Measurements from ENCODE around the gene SLC6A13.

The SLC6A13 gene

GRCh38 chr12:223841-224240, 38.8 kb downstream of the SLC6A13 start:
- Histone ChIP-seq H3K4me3 (replicated peaks; ENCODE audit: low read depth, low read length) (no peak overlapping the region), H3K36me3 (ENCODE audit: control insufficient read depth, insufficient read depth, low read length) (no peaks in the 10 kb centered on the region), H3K27me3 (replicated peaks; ENCODE audit: control insufficient read depth, insufficient read depth, low read length) (peaks cover 1% of the 10 kb centered on the region)
- no peak for TF ChIP-seq CTCF (IDR thresholded peaks at IDR 0.05; ENCODE audit: insufficient read depth, low read length, poor library complexity, severe bottlenecking)
- DNase-seq (ENCODE audit: extremely low read depth, insufficient read length), result no peak

- DNase-seq (ENCODE audit: extremely low read depth, insufficient read length), result no peak
- Histone ChIP-seq H3K4me3 (replicated peaks; ENCODE audit: low read depth, low read length) (no peak overlapping the region), H3K27me3 (replicated peaks; ENCODE audit: control insufficient read depth, insufficient read depth, low read length) (peaks cover 1% of the 10 kb centered on the region), H3K36me3 (ENCODE audit: control insufficient read depth, insufficient read depth, low read length) (no peaks in the 10 kb centered on the region)
- TF ChIP-seq CTCF (IDR thresholded peaks at IDR 0.05; ENCODE audit: insufficient read depth, low read length, poor library complexity, severe bottlenecking), result no peak
These were observed 40.9 kb downstream of the SLC6A13 start for GRCh38 chr12:221736-222135.

- TF ChIP-seq CTCF (IDR thresholded peaks at IDR 0.05; ENCODE audit: insufficient read depth, low read length, poor library complexity, severe bottlenecking), result no peak
- H3K36me3 ChIP-seq (ENCODE audit: control insufficient read depth, insufficient read depth, low read length), result no peaks in the 10 kb centered on the region
- DNase-seq (ENCODE audit: extremely low read depth, insufficient read length), result no peak
- H3K4me3 ChIP-seq (replicated peaks; ENCODE audit: low read depth, low read length), result no peak overlapping the region
- peaks cover 1% of the 10 kb centered on the region for H3K27me3 ChIP-seq (replicated peaks; ENCODE audit: control insufficient read depth, insufficient read depth, low read length)
These were observed 41.6 kb downstream of the SLC6A13 start for GRCh38 chr12:220946-221550.

GRCh38 chr12:220491-220890, 42.1 kb downstream of the SLC6A13 start:
- peaks cover 1% of the 10 kb centered on the region for H3K27me3 ChIP-seq (replicated peaks; ENCODE audit: control insufficient read depth, insufficient read depth, low read length)
- H3K4me3 ChIP-seq (replicated peaks; ENCODE audit: low read depth, low read length), result no peak overlapping the region
- DNase-seq (ENCODE audit: extremely low read depth, insufficient read length), result no peak
- TF ChIP-seq CTCF (IDR thresholded peaks at IDR 0.05; ENCODE audit: insufficient read depth, low read length, poor library complexity, severe bottlenecking), result no peak
- no peaks in the 10 kb centered on the region for H3K36me3 ChIP-seq (ENCODE audit: control insufficient read depth, insufficient read depth, low read length)

- peak; percentile 90 for TF ChIP-seq CTCF (IDR thresholded peaks at IDR 0.05; ENCODE audit: insufficient read depth, low read length, poor library complexity, severe bottlenecking)
These were observed 42.7 kb downstream of the SLC6A13 start for GRCh38 chr12:219891-220352.

More at GRCh38 chr12:219891-220352, 42.7 kb downstream of the SLC6A13 start:
- H3K27me3 ChIP-seq (replicated peaks; ENCODE audit: control insufficient read depth, insufficient read depth, low read length), result peaks cover 1% of the 10 kb centered on the region
- H3K4me3 ChIP-seq (replicated peaks; ENCODE audit: low read depth, low read length), result no peak overlapping the region
- H3K36me3 ChIP-seq (ENCODE audit: control insufficient read depth, insufficient read depth, low read length), result no peaks in the 10 kb centered on the region
- DNase-seq (ENCODE audit: extremely low read depth, insufficient read length), result peak; percentile 76

Data from GM06990 (cell line).